Dendritic cell treated with granulocyte-macrophage colony-stimulating factor and Interleukin-4, amounts not matched to agents 40 ng/mL and 50 ng/mL, for 4 days (primary cell): ENCODE data around the gene CHSY1.
A peak's percentile ranks its signal among the peaks of the same experiment; 100 is the strongest.

Experiments
- H3K27ac Mint-ChIP-seq: one replicate; pipeline ENCODE4 v1.8.0; 2022; ENCODE audit warnings: mild to moderate bottlenecking, mixed read lengths
- H3K27me3 Mint-ChIP-seq: one replicate; pipeline ENCODE4 v1.8.0; 2022; ENCODE audit warnings: mild to moderate bottlenecking, mixed read lengths
- H3K36me3 Mint-ChIP-seq: one replicate; pipeline ENCODE4 v1.8.0; 2022; ENCODE audit warnings: low read depth, mixed read lengths
- H3K4me1 Mint-ChIP-seq: one replicate; pipeline ENCODE4 v1.8.0; 2022; ENCODE audit warnings: low read depth, mixed read lengths
- H3K4me3 Mint-ChIP-seq: one replicate; pipeline ENCODE4 v1.8.0; 2022; ENCODE audit warnings: mild to moderate bottlenecking, moderate library complexity, mixed read lengths
- H3K9me3 Mint-ChIP-seq: one replicate; pipeline ENCODE4 v1.8.0; 2022; ENCODE audit warnings: mixed read lengths
- intact Hi-C: fragments of 100-400 bp; cut with micrococcal nuclease; formaldehyde crosslinking; loops from one replicate; pipeline ENCODE4 v1.15.0; 2022

CHSY1 gene

DNA sequence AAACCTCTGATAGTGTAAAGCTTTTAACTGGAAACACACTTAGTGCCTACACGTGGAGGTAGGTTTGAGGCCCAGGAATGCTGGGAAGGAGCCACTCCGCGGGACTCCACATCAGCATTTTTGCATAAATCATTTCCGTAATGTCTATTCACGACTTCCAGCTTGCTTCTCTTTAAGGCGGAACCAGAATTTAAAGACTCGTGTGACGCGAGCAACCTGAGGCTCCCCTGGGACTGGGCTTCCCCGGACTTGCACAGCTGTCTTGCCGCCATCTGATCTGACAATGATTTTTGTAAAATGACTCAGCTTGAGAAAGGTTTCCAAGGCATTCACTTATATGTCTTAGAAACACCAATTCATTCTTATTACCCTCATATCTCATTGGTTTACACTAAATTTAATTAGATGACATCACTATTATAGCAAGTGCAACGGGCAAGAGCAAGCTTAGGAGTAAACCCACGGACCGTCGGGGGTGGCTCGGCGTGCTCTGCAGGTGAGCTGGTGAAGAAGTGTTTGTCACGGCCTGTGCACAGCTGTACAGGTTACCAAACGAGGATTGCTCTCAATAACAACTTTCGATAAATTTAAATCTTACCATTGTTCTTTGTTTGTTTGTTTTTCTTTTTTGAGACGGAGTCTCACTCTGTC, 95.2 kb downstream of the CHSY1 start:
- Mint-ChIP-seq H3K9me3 (no peaks in the 10 kb centered on the region), H3K36me3 (no peaks in the 10 kb centered on the region), H3K4me3 (no peak overlapping the region), H3K27ac (no peak overlapping the region), H3K27me3 (peaks cover 4% of the 10 kb centered on the region), H3K4me1 (peaks cover 25% of the 10 kb centered on the region)
- intact Hi-C loops, result no loop called here

DNA sequence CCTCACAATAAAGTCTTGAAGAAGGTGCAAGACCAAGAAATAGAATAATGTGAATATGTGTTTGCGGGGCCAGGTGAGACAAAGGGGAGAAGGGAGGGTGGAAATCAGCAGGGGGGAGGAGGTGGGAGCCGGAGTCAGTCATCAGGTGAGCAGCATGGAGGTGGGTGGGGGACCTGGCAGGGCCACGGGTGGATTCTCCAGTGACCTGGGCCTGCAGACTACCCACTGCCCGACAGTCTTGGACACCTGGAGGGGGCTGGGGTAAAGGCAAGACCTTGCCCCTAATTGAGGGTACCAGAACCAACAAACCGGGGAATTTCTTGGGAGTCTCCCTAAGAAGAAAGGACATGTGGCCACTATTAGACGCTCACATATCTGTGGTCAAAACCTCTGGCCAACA, 95.8 kb downstream of the CHSY1 start:
- peaks cover 25% of the 10 kb centered on the region for H3K4me1 Mint-ChIP-seq
- peaks cover 4% of the 10 kb centered on the region for H3K27me3 Mint-ChIP-seq
- no peak overlapping the region for H3K27ac Mint-ChIP-seq
- no peaks in the 10 kb centered on the region for H3K9me3 Mint-ChIP-seq
- H3K4me3 Mint-ChIP-seq, result no peak overlapping the region
- intact Hi-C loops, result no loop called here
- H3K36me3 Mint-ChIP-seq, result no peaks in the 10 kb centered on the region

DNA sequence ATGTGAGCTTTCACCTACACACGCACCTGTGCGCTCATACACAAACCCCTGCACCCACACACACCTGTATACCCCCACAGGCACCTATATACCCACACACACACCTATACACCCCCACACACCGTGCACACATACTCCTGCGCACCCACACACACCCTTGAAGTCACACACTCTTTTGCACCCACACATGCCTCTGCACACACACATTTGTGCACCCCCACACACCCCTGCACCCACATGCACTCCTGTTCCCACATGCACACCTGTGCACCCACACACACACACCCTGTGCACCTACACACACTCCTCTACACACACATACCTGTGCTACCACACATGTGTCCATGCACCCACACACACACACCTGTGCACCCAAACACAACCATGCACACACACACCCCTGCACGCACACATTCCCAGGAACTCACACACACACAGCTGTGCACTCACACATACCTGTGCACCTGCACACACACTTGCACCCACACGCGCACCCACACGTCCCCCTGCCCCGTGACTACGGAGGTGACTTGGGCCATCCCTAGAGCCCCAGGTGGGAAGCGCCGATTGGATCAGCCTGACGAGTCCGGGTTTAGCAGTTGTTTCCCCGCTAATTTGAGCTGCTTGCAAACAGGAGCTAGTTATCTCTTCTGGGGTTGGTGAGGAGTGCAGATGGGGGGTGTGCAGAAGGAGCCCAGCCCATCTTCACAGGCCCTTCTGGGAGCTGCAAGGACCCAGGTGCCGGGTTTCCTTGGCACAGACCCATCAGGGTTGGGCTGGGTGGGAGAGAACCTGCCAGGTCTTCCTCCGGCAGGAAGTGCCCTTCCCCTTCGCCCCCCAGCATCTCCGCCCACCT, 97.8 kb downstream of the CHSY1 start:
- Mint-ChIP-seq H3K4me1 (peaks cover 24% of the 10 kb centered on the region), H3K4me3 (no peak overlapping the region), H3K9me3 (peaks cover 8% of the 10 kb centered on the region), H3K36me3 (no peaks in the 10 kb centered on the region), H3K27me3 (peaks cover 7% of the 10 kb centered on the region), H3K27ac (no peak overlapping the region)
- intact Hi-C loops, result no loop called here

DNA sequence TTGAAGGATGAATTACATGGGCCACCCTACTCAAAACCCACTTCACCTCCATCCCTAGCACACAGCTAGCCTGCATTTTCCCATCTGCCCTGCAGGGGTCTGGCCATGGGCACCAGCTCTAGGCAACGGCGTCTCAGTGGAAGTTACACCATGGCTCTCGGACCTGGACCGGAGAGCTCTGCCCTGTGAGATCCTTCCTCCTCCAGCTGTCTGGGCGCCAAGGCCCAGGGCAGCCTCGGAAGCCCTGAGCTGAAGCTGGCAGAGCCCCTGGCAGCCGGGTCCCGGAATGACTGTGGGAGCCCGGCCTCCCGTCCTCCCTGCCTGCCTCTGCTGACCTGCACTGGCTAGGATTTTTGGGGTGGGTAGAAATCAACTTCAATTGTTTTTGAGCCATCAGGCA, 98.9 kb downstream of the CHSY1 start:
- Mint-ChIP-seq H3K27ac (no peak overlapping the region), H3K27me3 (peaks cover 12% of the 10 kb centered on the region), H3K4me3 (no peak overlapping the region), H3K36me3 (no peaks in the 10 kb centered on the region), H3K9me3 (peaks cover 8% of the 10 kb centered on the region), H3K4me1 (peaks cover 23% of the 10 kb centered on the region)
- intact Hi-C loops, result no loop called here

DNA sequence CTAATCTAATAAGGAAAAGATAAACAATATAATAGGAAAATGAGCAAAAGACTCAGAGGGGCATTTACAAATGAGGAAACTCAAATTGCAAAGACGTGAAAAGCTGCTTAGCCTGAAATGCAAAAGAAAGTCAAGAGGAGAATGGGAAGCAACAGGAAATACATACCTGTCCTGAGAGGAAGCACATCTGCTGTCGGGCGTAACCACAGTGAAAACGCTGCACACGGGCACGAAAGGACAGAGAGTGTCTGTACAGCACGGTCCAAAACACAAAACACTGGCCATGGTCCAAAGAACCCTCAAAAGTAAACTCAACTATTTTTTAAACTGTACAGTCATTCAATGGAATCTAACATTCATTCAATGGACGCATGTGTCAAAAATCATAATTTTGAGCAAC, 100.6 kb downstream of the CHSY1 start:
- peaks cover 8% of the 10 kb centered on the region for H3K9me3 Mint-ChIP-seq
- H3K4me1 Mint-ChIP-seq, result peaks cover 27% of the 10 kb centered on the region
- H3K27ac Mint-ChIP-seq, result no peak overlapping the region
- H3K27me3 Mint-ChIP-seq, result peaks cover 18% of the 10 kb centered on the region
- intact Hi-C loops, result no loop called here
- no peak overlapping the region for H3K4me3 Mint-ChIP-seq
- no peaks in the 10 kb centered on the region for H3K36me3 Mint-ChIP-seq

DNA sequence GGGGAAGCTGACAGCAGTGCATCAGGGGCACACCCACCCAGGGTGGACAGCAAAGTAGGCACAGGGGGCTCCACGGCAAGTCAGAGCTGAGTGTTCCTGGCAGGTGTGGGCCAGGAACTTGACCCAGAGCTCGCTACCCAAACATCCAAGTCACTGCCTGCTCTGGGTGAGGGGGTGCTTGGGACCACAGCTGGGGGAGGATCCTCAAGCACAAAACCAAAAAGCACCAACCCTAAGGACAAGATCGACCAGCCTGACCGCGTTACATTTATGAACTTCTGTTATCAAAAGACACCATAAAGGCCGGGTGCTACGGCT, 101.2 kb downstream of the CHSY1 start:
- intact Hi-C loops, result no loop called here
- peaks cover 28% of the 10 kb centered on the region for H3K4me1 Mint-ChIP-seq
- H3K36me3 Mint-ChIP-seq, result no peaks in the 10 kb centered on the region
- peaks cover 8% of the 10 kb centered on the region for H3K9me3 Mint-ChIP-seq
- no peak overlapping the region for H3K4me3 Mint-ChIP-seq
- no peak overlapping the region for H3K27ac Mint-ChIP-seq
- H3K27me3 Mint-ChIP-seq, result peaks cover 22% of the 10 kb centered on the region

DNA sequence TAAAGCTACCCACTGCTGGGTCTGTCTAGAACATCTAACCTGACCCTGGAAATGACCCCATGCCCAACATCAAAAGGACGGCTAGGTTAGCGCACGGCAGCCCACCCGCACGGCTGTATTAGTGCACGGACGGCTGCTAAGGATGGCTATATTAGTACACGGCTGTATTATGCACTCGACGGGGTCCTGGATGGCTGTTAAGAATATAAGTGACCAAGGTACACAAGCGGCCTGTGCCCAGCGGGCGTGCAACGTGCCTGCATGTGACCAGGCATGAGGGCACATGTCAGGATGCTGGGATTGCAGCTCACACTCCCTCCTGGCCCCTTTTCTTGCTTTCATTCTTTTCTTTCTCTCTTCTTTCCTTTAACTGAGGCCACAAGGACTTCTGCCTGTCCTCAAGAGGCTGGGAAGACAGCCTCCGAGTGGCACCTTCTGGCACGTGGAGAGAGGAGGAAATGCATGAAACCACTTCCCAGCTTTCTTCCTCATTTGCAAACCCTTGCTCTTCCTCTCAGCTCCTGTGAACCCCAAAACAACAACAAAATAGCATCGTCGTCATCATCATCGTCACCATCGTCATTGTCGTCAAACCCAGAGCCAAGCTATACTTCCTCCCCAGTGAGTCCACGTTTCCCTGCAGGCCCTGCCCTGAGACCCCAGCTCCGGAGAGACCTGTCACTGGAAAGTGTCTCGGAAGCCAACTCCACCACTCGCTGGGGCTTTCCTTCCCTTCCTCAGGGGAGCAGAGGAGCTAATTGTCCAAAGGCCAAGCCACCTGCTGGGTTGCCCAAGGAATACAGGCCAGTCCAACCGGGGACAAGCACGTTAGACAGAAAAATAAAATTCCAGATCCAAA, 101.8 kb downstream of the CHSY1 start:
- intact Hi-C loops, result no loop called here
- H3K27ac Mint-ChIP-seq, result peak overlapping the region; percentile 9
- H3K4me3 Mint-ChIP-seq, result no peak overlapping the region
- H3K27me3 Mint-ChIP-seq, result peaks cover 22% of the 10 kb centered on the region
- peaks cover 8% of the 10 kb centered on the region for H3K9me3 Mint-ChIP-seq
- H3K4me1 Mint-ChIP-seq, result peaks cover 28% of the 10 kb centered on the region
- H3K36me3 Mint-ChIP-seq, result no peaks in the 10 kb centered on the region

DNA sequence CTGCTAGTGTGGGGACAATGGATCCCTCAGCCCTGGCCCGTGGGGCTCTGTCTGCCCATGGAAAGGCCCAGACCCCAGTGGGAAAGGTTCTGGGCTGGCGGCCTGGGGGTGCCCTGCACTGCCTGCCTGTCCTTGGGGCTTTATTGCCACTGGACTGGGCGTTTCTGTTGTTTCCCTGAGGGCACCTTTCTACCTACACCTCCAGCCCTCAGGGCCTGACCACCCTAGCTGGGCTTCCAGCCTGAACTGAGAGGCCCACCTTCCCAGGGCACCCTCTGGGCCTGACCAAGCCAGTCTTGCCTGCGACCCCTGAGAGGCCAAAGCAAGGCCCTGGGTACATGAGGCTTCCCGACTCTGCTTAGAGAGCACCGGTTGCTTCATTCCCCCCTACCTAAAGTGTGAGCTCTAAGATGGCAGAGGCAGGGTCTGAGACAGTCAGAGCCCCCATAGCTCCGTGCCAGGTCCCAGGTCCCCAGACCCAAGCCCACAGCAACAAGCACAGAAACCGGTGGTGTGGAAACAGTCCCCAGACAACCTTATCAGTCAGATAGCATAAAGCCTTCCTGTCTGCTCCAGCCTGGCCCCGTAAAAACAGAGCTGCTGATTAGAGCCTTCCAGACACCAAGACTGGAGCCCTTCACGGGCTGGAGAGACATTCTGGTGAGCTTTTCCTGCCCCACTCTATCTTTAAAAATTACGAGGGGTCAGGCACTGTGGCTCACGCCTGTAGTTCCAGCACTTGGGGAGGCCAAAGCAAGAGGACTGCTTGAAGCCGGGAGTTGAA, 102.8 kb downstream of the CHSY1 start:
- Mint-ChIP-seq H3K4me3 (no peak overlapping the region), H3K27me3 (peaks cover 22% of the 10 kb centered on the region), H3K9me3 (peaks cover 8% of the 10 kb centered on the region), H3K36me3 (no peaks in the 10 kb centered on the region), H3K4me1 (peaks cover 36% of the 10 kb centered on the region), H3K27ac (no peak overlapping the region)
- intact Hi-C loops, result no loop called here

DNA sequence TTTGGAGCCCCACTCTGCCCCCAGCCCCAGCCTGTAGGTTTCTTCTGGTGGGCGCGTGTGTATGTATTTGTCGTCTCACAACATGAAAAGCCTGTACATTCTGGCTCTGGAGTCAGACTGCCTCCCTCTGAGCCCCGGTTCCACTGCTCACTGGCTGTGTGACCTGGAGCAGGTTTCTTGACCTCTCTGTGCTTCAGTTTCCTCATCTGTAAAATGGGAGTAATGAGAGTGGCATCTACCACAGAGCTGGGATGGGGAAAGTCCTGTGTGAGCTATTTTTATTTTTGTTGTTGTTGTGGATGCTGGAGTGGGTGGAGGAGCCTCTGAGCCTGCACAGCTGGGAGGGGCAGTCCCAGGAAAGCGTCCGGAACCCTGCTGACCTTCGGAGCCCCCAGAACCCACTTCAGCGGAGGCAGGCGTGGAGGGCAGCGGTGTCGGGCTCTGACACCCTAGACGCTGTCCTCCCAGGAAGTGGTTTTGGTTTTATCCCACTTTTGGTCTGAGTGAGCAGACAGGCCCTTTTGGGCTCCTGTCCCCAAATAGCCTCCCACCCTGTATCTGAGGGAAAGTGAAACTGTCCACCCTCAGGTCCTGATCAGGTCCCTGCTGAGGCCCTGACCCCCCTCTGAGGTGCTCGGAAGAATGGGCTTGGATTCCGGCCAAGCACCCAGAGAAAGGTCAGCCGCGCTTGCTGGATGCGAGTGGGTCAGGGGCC, 103.5 kb downstream of the CHSY1 start:
- H3K4me1 Mint-ChIP-seq, result peaks cover 36% of the 10 kb centered on the region
- intact Hi-C loops, result no loop called here
- no peaks in the 10 kb centered on the region for H3K36me3 Mint-ChIP-seq
- peaks cover 8% of the 10 kb centered on the region for H3K9me3 Mint-ChIP-seq
- peaks cover 22% of the 10 kb centered on the region for H3K27me3 Mint-ChIP-seq
- H3K27ac Mint-ChIP-seq, result no peak overlapping the region
- H3K4me3 Mint-ChIP-seq, result no peak overlapping the region

DNA sequence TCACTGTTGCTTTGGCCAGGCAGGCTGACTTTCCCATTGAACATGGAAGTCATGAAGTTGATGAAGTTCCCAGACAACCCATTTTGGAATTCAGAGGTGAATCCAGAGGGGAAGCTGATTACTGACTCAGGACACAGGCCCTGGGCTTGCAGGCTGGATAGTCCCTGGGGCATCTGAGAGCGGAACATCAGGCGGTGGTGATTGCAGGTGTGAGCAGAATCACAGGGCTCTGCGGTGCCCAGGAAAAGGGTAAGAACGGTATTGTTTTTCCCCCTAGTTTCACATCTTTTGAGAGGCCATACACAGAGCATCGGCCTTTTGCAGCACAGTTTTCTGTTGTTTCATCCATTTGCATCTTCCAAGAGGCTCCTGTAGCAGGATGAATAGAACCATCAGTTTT, 104.7 kb downstream of the CHSY1 start:
- Mint-ChIP-seq H3K4me3 (no peak overlapping the region), H3K27me3 (peaks cover 22% of the 10 kb centered on the region), H3K36me3 (no peaks in the 10 kb centered on the region), H3K9me3 (peaks cover 8% of the 10 kb centered on the region), H3K27ac (no peak overlapping the region), H3K4me1 (peaks cover 36% of the 10 kb centered on the region)
- intact Hi-C loops, result no loop called here

DNA sequence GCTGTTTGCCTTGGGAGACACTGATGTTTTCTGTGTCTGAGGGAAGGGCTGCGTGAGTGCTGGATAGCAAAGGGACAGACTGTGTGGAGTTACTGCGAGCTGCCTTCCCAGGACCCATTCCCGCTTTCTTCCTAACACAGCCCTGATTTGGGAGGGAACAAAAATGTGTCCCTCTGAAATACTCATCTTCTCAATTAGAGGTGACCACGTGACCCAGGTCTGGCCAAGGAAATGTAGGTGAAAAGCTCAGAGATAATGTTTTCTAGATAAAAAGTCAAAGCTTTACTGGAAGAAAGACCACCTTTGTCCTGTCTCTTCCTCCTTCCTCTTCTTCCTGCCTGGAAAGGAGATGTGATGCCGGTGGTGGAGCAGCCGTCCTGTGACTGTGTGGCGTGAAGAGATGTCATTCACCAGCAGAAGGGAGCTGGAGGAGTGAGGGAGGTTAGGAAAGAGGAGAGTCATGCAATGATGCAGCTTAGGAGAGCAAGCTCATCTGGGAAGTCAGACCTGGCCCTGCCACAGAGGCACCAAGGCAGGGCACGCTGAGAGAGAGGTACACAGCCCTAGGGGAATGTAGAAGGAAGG, 105.6 kb downstream of the CHSY1 start:
- Mint-ChIP-seq H3K27ac (no peak overlapping the region), H3K4me3 (no peak overlapping the region), H3K36me3 (no peaks in the 10 kb centered on the region), H3K4me1 (peaks cover 34% of the 10 kb centered on the region), H3K27me3 (peaks cover 22% of the 10 kb centered on the region), H3K9me3 (peaks cover 8% of the 10 kb centered on the region)
- intact Hi-C loops, result no loop called here

DNA sequence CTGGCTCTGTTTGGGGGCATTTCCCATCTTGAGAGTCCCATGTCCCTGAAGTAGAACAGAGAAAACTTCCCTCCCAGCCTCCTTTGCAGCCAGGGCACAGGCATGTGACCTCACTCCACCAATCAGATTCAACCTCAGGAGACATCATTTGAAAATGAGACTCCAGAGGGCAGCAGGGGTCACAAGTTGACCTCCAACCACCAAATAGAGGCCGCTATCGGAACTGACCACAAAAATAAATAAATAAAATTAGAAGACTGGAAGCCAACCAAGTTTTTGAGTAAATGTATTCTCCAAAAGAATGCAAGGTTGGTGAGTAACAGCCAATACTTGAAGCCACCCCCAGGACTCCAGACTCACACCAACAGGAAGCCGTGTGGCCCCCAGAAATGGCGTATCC, 106.5 kb downstream of the CHSY1 start:
- peaks cover 6% of the 10 kb centered on the region for H3K9me3 Mint-ChIP-seq
- no peak overlapping the region for H3K27ac Mint-ChIP-seq
- intact Hi-C loops, result no loop called here
- peaks cover 27% of the 10 kb centered on the region for H3K4me1 Mint-ChIP-seq
- H3K36me3 Mint-ChIP-seq, result no peaks in the 10 kb centered on the region
- peaks cover 22% of the 10 kb centered on the region for H3K27me3 Mint-ChIP-seq
- H3K4me3 Mint-ChIP-seq, result no peak overlapping the region

DNA sequence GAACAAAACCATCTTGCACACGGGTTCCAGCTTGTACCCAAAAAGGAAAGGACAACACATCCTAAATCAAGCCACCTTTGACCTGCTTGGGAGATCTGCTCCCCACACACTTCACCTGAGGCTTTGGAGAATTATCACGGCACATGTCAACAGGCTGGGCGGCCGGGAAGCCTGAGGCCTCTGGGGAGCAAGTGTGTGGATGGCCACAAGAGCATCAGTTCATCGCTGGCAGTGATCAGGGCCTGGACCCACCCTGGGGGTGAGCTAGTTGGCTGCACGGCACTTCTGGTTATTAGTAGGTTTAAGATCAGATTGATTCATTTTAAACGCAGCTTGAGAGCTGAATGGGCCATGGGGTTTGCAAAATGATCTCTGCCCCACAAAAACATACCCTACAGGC, 108.5 kb downstream of the CHSY1 start:
- intact Hi-C loops, result no loop called here
- H3K4me1 Mint-ChIP-seq, result peaks cover 38% of the 10 kb centered on the region
- H3K4me3 Mint-ChIP-seq, result no peak overlapping the region
- no peaks in the 10 kb centered on the region for H3K9me3 Mint-ChIP-seq
- H3K36me3 Mint-ChIP-seq, result no peaks in the 10 kb centered on the region
- H3K27me3 Mint-ChIP-seq, result peaks cover 19% of the 10 kb centered on the region
- no peak overlapping the region for H3K27ac Mint-ChIP-seq
